ENCODE data around the gene SAFB. TPM values are rescaled to one million over a fixed set of nuclear protein-coding genes. Genes with fewer than 3 reads are reported as not detected.
A peak's percentile ranks its signal among the peaks of the same experiment; 100 is the strongest.

The SAFB gene
- total RNA-seq, 3 donors from 2014 or later: 169 to 191 (median 186) TPM

- DNase-seq (no peak), ATAC-seq (no peak)
- Mint-ChIP-seq H3K4me3 (no peak overlapping the region), H3K4me1 (ENCODE audit: low read depth) (no peaks in the 10 kb centered on the region), H3K27me3 (ENCODE audit: low read depth) (no peaks in the 10 kb centered on the region), H3K36me3 (ENCODE audit: insufficient read depth) (peaks cover 6% of the 10 kb centered on the region), H3K9me3 (no peaks in the 10 kb centered on the region)
These were observed 84.1 kb downstream of the SAFB start for GRCh38 chr19:5706876-5707573.

GRCh38 chr19:5707576-5708575 lies 85.0 kb downstream of the SAFB start:
- Mint-ChIP-seq H3K4me1 (ENCODE audit: low read depth) (no peaks in the 10 kb centered on the region), H3K36me3 (ENCODE audit: insufficient read depth) (peaks cover 9% of the 10 kb centered on the region), H3K9me3 (no peaks in the 10 kb centered on the region), H3K4me3 (no peak overlapping the region), H3K27me3 (ENCODE audit: low read depth) (no peaks in the 10 kb centered on the region)
- no peak for ATAC-seq
- no peak for DNase-seq

DNA sequence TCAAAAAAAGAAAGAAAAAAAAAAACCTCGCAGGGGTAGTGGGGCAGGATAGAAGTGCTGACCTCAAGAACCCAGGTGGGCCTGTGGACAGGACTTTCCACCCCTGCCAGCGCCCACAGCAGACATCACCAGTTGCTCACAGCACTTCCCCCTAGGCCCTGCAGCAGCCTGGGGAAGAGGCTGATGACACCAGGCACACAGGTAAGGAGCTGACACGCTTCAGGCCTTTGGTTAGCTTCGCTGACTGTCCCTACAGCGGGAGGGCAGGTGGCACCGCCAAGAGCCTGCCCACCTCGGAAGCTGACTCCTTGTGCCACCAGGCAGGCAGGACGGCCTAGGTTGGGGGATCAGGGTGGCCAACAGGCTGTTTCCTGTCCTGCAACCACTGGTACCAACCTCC lies 88.1 kb downstream of the SAFB start:
- H3K4me1 Mint-ChIP-seq (ENCODE audit: low read depth): peaks cover 3% of the 10 kb centered on the region
- H3K9me3 Mint-ChIP-seq: no peaks in the 10 kb centered on the region
- H3K36me3 Mint-ChIP-seq (ENCODE audit: insufficient read depth): peaks cover 13% of the 10 kb centered on the region
- no peak for ATAC-seq
- DNase-seq: no peak
- H3K27me3 Mint-ChIP-seq (ENCODE audit: low read depth): no peaks in the 10 kb centered on the region
- H3K4me3 Mint-ChIP-seq: no peak overlapping the region

DNA sequence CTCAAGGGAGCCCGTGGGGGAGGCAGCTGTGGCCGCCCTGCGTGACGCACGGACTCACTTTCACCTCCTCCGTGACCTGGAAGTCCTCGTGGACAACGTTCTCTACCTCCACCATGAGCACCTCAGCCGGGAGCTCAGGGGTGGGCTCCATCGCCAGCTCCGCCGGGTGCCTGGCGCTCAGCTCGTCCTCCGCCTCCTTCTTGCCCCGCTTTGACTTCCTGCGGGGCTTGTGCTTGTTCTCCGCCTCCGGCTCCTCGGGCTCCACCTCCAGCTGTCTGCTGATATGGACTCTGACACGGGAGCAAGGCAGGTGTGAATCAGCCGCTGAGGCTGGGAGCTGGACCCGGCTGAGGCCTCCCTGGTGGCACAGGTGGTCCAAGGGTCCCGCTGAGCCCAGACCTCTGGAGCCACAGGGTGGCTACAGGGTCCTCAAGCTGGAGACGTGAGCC lies 88.9 kb downstream of the SAFB start:
- H3K9me3 Mint-ChIP-seq: no peaks in the 10 kb centered on the region

DNA sequence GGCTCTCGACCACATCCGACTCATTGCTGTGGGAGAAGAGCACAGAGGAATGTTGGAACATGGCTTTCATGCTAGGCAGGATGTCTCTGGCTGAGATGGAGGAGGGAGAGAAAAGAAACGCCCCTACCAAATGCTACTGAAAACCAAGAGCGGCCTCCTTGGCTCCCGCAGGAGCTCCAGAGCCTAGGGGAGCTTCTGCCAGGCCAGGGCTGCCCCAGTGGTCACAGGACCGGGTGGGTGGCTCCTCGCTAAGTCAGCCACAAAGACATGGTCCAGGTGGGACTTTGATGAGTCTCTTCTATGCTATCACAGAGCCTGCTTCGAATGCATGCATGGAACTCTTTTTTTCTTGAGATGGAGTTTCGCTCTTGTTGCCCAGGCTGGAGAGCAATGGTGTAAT lies 90.3 kb downstream of the SAFB start:
- peaks cover 19% of the 10 kb centered on the region for H3K4me1 Mint-ChIP-seq (ENCODE audit: low read depth)
- DNase-seq: no peak
- no peaks in the 10 kb centered on the region for H3K27me3 Mint-ChIP-seq (ENCODE audit: low read depth)
- no peaks in the 10 kb centered on the region for H3K9me3 Mint-ChIP-seq
- no peak overlapping the region for H3K4me3 Mint-ChIP-seq
- no peak for ATAC-seq
- peaks cover 21% of the 10 kb centered on the region for H3K36me3 Mint-ChIP-seq (ENCODE audit: insufficient read depth)

More for the DNA sequence above, 88.9 kb downstream of the SAFB start:
- Mint-ChIP-seq H3K4me1 (ENCODE audit: low read depth) (peaks cover 6% of the 10 kb centered on the region), H3K27me3 (ENCODE audit: low read depth) (no peaks in the 10 kb centered on the region), H3K4me3 (no peak overlapping the region), H3K36me3 (ENCODE audit: insufficient read depth) (peaks cover 13% of the 10 kb centered on the region)
- DNase-seq: no peak
- ATAC-seq: no peak

DNA sequence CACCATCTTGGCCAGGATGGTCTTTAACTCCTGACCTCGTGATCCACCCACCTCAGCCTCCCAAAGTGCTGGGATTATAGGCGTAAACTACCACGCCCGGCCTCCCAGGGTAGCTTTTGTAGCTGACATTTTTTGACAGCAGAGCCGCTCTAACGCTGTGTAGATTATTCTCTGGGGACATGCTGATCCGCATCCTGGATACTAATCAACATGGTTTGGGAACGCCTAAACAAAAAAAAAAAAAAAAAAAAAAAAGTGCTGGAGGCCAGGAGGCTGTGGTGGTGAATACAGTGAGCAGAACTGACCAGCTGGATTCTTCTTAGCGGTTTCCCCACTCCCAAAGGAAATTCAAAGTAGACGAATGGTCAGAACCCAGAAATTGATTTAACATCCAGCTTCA lies 91.9 kb downstream of the SAFB start:
- Mint-ChIP-seq H3K36me3 (ENCODE audit: insufficient read depth) (peaks cover 28% of the 10 kb centered on the region), H3K4me3 (no peak overlapping the region), H3K27me3 (ENCODE audit: low read depth) (no peaks in the 10 kb centered on the region), H3K4me1 (ENCODE audit: low read depth) (peaks cover 25% of the 10 kb centered on the region), H3K9me3 (no peaks in the 10 kb centered on the region)
- DNase-seq (no peak), ATAC-seq (no peak)

GRCh38 chr19:5717215-5717935 lies 94.5 kb downstream of the SAFB start:
- DNase-seq: no peak
- Mint-ChIP-seq H3K27me3 (ENCODE audit: low read depth) (no peaks in the 10 kb centered on the region), H3K4me1 (ENCODE audit: low read depth) (peaks cover 31% of the 10 kb centered on the region), H3K4me3 (peak overlapping the region; percentile 93), H3K9me3 (no peaks in the 10 kb centered on the region), H3K36me3 (ENCODE audit: insufficient read depth) (peaks cover 24% of the 10 kb centered on the region)
- ATAC-seq: no peak

Other genes starting within 250 kb of the SAFB start
- not detected for gene ZNRF4, start 167.7 kb upstream of the SAFB start, total RNA-seq
- gene TINCR, start 55.1 kb upstream of the SAFB start, total RNA-seq: 1 to 10 TPM in 1 of 3 donors, under 1 TPM in 2; 0.63 to 1.4 (median 0.81) TPM
- 100 to 1,000 TPM; 113 to 117 (median 113) TPM for gene SAFB2, start 307 bp upstream of the SAFB start, total RNA-seq
- gene MICOS13, start 57.4 kb downstream of the SAFB start, total RNA-seq: 100 to 1,000 TPM in 2 of 3 donors, 10 to 100 TPM in 1; 90.0 to 107 (median 103) TPM
- gene HSD11B1L, start 57.9 kb downstream of the SAFB start, total RNA-seq: 1 to 10 TPM; 2.6 to 2.7 (median 2.7) TPM
- gene RPL36, start 67.2 kb downstream of the SAFB start, total RNA-seq: 1,000 to 10,000 TPM; 1,683 to 1,753 (median 1,705) TPM
- gene LONP1, start 97.1 kb downstream of the SAFB start, total RNA-seq: 100 to 1,000 TPM; 286 to 342 (median 328) TPM
- not detected for gene CATSPERD, start 97.6 kb downstream of the SAFB start, total RNA-seq
- gene PRR22, start 161.7 kb downstream of the SAFB start, total RNA-seq: 10 to 100 TPM; 19.9 to 24.3 (median 20.5) TPM
- 100 to 1,000 TPM; 166 to 215 (median 198) TPM for gene DUS3L, start 168.1 kb downstream of the SAFB start, total RNA-seq
- under 1 TPM in 2 of 3 donors, not detected in 1; 0.33 to 0.47 TPM for gene NRTN, start 182.0 kb downstream of the SAFB start, total RNA-seq
- gene FUT6, start 216.6 kb downstream of the SAFB start, total RNA-seq: not detected
- under 1 TPM in 1 of 3 donors, not detected in 2; 0.10 TPM for gene FUT3, start 228.4 kb downstream of the SAFB start, total RNA-seq
- gene FUT5, start 247.5 kb downstream of the SAFB start, total RNA-seq: not detected